Activated CD4-positive, alpha-beta T cell treated with anti-CD3 and anti-CD28 coated beads, Interleukin-2, amount 50 U/mL, for 1 hour (primary cell): ENCODE results near the gene PATE1.
"Not testable (repeated sequence)": the region's sequence is repeated elsewhere in the genome, so short reads cannot be mapped to it uniquely, and the experiment has no call there.

Experiments
- DNase-seq: peaks from one replicate; pipeline ENCODE4 v3.0.0-alpha.2; 2020

PATE1 gene, protein sequence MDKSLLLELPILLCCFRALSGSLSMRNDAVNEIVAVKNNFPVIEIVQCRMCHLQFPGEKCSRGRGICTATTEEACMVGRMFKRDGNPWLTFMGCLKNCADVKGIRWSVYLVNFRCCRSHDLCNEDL

DNA sequence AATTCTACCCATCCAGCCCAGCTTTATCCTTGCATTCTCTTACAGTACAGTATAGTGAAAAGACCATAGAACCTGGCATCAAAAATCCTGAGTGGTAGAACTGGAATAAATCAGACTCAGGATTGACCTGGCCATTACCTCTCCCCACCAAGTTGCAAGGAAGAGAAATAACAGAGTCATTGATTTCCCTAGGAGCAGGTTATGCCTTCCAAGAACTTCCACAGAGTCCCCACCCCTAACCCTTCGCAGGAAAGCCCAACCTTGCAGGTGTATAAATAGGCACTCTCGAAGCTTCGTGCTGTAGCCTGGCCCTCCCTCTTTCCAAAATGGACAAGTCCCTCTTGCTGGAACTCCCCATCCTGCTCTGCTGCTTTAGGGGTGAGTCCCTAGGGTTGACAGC, at the start of gene PATE1:
Gene PATE1 (plus strand): TSS at position 301 of the 400 bp plus-strand sequence. CDS start 26 bp downstream, at position 327.
- DNase-seq = no peak

DNA sequence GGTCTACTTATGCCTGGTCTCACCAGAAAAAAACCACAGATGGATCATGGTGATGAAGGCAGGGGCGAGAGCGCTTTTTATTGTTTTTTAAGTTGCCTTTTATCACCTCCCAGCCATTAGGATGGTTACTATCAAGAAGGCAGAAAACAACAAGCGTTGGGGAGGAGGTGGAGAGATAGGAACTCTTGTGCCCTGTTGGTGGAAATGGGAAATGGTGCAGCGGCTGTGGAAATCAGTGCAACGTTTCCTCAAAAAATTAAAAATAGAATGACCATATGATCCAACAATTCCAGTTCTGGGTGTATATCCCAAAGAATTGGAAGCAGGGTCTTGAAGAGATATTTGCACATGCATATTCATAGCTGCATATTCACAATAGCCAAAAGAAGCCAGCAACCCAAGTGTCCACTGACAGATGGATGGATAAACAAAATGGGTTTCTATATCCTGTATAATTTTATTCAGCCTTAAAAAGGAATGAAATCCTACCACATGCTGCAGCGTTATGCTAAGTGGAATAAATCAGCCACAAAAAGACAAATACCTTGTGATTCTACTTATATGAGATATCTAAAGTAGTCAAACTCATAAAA, 45.0 kb upstream of the PATE1 start:
- no peak for DNase-seq

DNA sequence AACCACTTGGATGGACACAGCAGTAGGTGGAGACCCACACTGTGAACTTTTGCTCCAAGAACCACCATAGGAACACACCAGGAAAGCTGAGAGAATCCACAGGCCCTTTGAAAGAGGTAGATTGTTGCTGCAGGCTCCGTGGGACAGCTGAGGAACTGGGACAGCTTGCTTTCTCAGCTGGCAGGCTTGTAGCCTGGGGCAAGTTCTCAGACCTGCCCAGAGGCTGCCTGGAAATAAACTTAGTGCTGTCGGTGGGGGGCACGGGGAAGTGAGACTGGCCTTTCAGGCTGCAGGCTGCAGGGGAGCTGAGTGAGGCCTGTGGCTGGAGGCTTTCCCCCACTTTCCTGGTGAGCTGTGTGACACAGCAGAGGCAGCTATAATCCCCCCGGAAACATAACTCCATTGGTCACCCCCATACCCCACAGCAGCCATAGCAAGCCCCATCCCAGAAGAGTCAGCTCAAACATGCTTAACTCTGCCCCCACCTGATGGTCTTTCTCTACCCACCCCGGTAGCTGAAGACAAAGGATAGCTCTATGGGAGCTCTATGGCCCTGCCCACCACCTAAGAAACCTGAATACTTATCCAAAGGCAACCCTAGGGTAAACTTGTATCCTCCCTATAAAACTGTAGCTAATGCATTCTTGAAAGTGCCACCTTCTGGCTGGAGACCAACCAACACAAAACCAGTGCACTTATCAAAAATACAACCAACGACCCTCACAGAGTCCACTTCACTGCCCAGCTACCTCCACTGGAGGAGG, 44.0 kb upstream of the PATE1 start:
- DNase-seq = no peak

DNA sequence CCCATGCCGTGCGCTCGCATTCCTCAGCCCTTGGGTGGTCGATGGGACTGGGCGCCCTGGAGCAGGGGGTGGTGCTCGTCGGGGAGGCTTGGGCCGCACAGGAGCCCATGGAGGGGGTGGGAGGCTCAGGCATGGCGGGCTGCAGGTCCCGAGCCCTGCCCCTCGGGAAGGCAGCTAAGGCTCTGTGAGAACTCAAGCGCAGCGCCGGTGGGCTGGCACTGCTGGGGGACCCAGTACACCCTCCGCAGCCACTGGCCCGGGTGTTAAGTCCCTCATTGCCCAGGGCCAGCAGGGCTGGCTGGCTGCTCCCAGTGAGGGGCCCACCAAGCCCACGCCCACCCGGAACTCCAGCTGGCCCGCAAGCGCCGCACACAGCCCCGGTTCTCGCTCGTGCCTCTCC, 41.4 kb upstream of the PATE1 start:
- not testable (repeated sequence) for DNase-seq

DNA sequence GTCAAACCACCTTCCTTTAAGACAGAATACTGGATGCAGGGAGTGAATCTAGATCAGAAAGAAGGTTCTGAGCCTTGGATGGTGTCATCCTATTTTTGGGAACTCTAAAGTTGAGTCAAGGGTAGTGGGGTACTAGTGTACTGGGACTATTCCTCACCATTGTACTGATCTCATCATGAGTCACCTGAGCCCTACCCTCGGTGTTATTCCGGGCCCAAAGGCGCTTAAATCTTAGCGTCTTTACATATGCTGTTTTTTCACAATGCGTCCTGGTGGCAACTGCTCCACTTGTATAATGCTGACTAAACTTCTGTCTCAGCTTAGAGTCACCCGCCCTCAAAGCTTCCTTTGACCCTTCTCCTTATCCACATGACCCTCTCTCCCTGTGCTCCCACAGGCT, 25.3 kb upstream of the PATE1 start:
- DNase-seq = no peak

DNA sequence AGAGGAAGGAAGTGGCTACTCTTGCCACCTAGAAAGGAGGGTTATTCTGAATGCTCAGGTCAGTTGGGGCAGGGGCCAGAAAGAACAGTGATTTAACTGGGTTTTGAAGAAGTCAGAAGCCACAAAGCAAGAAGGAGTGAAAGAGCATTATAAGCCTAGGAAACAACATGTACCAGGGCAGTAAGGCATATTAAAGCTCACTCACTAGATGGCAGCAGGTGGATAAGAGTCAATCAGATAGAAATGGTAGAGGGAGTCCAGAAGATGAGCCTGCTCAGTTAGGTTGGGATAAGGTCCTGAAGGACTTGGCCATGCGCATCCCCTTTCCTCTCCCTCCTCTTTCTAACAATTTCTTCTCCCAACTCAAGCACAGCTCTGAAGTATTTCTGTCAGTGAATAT, 22.0 kb upstream of the PATE1 start:
- DNase-seq = no peak

DNA sequence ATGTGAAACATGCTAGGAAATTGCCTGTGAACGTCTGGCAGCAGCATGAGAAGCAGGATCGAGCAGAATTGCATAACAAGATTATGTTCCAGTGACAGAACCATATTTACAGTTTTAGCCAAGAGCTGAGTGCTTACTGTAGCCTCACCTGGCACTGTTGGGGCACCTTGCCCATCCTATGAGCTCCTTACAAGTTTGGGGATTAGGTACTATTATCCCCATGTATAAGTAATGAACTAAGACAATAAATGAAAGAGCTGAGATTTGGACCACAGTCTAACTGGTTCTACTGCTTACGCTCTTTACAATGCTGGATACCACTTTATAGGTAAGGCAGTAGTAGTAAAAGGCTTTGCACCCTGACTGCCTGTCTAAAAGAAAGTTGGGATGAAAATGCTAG, 17.1 kb upstream of the PATE1 start:
- DNase-seq = no peak

DNA sequence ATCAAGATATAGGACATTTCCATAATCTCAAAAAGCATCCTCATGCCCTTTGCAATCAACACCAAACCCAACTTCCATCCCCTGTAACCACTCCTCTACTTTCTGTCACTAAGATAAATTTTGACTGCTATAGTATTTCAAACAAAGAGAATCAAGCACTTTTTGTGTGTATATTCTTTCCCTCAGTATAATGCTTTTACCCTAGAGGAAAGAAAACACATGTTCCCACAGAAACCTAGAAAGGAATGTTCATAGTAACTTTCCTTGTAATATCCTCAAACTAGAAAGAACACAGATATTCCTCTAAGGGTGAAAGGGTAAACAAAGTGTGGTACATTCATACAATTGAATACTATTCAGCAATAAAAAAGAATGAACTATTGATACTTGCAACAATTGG, 5.5 kb upstream of the PATE1 start:
- no peak for DNase-seq

DNA sequence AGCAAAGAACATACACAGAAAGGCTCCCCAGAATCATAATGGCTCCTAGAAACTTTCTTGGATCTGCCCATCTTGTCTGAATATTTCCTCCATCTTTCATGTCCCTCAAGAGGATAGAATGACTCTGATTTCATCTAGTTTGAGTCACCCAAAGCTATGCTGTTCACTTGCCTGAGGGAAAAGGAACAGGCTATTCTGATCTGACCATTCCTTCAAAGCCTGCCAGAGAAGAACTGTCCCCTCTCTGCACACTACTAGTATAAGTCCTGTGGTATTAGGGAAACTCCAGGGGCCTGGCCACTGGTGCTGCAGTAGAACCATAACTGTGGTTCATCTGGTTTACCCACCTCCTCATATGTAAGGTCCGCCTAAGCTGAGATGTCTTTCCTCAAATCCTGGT, 2.4 kb upstream of the PATE1 start:
- no peak for DNase-seq

DNA sequence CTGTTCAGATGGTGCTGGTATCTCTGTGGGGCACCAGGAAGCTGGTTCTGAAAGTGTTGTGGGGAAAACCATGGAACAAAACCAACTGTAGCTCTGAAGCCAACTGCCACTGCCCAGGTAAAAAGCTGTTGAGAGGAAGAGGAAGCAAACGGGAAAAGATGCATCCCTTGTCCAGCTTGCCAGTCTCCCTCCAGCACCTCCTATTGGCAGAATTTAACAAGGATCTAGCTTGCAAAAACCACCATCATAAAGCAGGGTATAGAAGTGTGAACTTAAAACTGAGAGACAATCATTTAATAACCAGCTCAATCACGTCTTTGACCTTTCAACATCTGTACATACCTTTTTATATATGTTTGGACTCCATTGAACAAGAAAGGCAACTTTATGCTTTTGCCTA, 4.5 kb downstream of the PATE1 start:
- DNase-seq = no peak

DNA sequence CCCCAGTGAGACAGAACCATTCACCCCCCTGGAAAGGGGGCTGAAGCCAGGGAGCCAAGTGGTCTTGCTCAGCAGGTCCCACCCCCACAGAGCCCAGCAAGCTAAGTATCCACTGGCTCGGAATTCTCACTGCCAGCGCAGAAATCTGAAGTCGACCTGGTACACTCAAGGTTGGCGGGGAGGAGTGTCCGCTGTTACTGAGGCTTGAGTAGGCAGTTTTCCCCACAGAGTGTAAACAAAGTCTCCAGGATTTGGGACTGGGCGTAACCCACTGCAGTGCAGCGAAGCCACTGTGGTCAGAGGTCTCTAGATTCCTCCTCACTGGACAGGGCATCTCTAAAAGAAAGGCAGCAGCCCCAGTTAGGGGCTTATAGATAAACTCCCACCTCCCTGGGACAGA, 10.0 kb downstream of the PATE1 start:
- DNase-seq = no peak

DNA sequence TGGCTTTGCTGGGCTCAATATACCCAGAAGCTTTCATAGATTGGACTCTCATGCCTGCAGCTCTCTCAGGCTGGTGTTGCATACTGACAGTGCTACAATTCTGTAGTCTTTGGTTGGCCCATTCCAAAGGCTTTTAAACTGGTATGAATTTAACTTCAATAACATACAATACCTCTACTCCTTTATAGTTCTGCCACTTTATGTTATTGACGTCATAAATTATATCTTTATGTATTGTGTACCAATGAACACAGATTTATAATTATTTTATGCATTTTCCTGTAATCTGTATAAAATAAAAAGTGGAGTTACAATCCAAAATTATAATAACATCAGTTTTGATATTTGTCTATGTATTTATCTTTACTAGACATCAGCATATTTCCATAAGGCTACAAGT, 16.4 kb downstream of the PATE1 start:
- no peak for DNase-seq

DNA sequence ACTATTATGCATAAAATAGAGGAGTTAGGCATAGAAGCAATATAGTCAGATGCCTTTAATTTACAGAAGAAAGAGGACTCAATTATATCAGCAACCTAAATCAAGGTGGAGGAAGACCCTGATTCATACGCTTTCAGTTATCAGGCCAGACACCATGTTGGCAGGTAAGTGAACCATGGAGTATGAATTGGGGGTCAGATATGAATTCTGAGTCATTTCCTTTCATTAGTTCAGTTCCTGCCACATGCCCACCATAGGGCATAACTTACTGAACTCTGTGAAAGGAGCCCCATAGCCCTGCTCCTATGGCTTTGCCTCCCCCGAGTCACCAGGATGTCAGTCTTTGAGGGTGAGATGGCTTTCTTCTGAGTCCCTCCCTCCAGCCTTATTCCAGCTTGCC, 17.4 kb downstream of the PATE1 start:
- no peak for DNase-seq

DNA sequence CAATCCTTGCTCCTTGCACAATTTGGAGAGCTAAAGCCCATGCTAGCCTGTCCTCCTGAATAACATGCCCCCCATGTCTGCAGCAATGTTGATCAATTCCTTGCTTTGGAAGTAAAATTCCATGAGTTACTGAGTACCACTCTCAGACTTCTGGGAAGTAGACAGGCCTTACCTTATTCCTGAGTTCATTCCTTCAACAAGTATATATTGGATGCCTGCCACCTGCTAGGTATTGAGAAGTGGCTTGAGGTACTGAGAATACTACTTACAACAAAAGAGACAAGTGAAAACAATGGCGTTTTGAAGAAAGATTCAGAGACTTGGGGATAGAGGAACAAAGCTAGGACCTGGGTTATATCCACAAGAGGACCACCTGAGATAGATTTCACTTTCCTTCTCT, 20.2 kb downstream of the PATE1 start:
- no peak for DNase-seq

DNA sequence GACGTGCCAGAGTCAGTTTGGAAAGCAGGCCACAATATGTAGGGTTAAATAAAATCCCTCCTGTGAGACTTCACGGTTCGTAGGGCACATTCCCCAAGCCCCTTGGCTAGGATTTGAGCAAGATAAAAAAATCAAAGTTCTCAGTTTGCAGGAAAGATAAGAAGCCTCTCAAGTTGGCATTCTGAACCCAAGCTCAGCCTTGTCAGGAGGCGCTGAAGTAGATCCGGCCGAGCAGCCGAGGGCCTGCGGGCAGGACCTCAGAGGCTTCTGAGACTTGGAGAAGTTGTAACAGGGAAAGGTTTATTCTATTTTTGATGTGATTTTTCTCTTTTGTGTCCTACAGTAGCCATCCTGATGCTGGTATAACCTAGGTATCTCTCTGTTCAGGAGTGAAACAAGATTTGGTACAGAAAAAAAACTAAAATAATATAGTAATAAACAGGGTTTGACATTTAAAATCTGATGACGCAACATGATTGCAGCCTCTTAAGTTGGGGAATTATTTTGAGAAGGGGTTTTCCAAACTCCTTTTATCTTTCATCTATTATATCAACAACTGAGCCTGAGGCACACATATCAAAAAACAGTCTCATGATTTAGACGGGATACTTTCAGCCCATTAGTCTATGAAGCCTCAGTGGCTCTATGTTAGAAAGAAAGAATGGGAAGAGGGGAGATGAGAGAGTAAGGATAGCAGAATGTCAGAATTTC, 22.4 kb downstream of the PATE1 start:
- no peak for DNase-seq

DNA sequence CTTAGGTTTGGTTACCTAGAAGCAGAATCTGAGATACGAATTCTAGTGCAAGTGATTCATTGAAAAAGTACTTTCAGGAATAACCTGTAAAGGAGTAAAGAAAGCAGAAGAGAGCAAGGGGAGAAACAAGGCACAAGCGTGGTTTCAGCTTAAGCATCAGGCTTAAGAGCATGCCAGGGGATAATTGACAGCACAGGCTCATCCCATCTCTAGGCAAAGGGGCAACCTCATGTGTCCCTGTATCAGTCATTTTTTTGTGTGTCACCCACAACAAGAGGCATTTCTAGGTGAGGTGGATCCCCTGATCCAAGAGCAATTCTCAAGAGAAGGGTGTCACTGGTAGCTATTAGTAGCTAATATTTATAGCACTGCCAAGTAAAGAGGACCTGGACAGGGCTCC, 24.5 kb downstream of the PATE1 start:
- no peak for DNase-seq

DNA sequence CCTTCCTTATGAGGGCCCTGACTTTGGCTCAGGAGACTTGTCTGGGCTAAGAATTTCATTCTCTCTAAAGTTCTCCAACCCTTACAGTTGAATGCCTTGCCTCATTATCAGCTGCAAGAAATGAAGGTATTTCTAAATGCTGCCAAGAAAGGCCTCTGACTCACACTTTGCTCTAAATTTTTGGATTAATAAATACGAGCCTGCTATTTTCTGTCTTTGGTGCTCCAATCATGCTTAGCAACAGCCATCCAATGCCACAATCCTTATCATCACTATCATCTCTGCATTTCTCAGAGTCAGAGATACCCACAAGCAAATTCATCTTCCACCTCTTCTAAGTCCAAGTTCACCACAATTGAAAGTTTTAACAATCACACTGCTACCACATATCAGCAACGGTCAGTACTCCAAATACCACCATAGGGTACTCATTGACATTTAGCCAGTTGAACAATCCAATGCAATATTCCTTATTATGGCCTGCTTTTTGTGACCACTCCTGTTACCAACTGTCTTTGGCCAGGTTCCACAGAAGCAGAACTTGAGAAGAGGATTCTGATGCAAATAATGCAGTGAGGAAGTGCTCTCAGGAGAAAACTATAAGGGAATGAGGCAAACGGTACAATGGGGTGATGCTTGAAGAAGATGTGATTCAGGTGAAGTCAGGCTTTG, 26.9 kb downstream of the PATE1 start:
- no peak for DNase-seq

DNA sequence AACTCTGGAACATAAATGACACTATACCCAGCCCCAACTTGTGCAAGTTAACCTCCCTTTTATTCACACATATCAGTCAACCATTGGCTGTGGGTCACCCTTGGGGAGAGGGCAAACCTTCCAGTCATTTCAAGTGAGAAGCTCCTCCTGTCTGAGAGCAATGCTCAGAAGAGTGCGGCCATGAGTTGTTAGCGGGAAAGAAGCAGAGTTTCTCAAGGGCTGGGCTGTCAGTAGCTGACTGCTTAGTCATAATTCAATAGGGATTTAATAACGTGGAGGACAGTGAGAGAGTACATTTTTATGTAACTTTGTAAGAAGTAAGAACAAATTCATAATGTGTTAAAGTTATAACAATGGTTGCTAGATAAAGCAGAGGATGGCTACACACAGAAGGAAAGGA, 27.4 kb downstream of the PATE1 start:
- no peak for DNase-seq

DNA sequence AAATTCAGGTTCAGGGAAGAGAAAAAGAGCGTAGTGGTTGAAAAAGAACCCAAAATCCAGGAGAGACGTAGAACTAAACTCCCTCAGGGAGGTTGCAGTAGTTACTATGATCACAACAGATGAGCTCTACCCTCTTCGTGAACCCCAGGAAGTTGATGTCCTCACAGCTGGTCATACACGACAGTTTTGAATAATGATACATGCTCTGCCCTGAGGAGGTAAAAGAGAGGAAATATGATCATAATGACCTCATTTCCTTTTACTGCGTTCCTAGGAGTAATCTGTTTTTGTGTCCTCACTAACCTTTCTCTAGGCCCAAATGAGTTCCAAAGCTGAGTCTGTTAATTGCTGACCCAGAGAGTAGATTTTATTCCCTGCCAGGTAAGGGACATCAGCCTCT, 31.2 kb downstream of the PATE1 start:
- no peak for DNase-seq

DNA sequence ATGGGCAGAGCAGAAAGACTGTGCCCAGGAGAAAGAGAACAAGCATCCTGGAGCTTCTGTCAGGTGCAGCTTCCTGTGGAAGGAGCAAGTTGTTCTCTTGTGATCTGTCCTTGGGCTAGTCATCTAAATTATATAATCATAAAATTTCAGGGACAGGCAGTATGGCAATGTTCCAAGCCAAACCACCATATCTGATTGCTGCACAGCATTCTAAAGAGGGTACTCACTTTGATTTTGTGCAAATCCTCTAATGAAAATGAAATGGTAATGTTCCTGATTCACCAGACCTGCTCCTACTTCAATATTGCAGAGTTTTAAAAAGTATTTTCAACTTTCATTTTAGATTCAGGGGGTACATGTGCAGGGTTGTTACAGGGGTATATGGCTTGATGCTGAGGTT, 32.6 kb downstream of the PATE1 start, which contains the start of gene PATE2:
Gene PATE2 (minus strand): TSS at position 101 of the 400 bp plus-strand sequence. CDS start 55 bp downstream, at position 46.
- no peak for DNase-seq

DNA sequence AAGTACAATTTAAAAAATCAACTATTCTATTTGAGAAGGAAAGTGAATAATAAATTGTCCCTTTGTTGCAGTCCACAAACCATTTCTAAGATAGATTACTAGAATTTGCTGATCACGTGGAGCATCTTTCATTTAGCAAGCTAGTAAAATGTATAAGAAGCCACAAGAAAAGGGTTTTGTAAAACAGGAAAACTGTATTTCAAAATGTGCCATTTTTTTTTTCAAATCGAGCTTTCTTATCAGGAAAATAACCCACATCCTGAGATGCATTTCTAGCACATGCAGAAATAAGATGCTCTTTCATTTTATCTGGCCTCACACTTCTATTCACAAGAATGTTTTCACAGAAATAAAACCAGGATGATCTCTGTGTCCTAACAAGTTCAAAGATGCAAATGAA, 38.6 kb downstream of the PATE1 start:
- DNase-seq = no peak

DNA sequence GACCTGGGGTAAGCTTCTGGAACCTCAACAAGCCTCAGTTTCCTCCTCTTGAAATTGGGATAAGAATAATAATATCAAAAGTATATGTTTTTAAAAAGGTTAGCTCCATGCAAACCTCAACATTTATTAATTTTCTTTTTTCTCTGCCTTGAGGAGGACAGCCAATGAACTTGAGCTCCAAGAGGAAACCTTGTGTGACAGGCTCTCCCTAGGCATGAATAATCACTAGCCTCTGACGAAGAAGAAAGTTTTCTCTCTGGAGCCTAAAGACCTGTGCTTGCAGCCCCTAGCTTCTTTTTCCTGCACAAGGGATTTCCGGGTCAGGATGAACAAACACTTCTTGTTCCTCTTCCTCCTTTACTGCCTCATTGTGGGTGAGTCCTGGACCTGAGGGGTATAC, 41.7 kb downstream of the PATE1 start, which contains the start of gene PATE3:
Gene PATE3 (plus strand): TSS at position 301 of the 400 bp plus-strand sequence. CDS start 25 bp downstream, at position 326.
- DNase-seq = no peak

DNA sequence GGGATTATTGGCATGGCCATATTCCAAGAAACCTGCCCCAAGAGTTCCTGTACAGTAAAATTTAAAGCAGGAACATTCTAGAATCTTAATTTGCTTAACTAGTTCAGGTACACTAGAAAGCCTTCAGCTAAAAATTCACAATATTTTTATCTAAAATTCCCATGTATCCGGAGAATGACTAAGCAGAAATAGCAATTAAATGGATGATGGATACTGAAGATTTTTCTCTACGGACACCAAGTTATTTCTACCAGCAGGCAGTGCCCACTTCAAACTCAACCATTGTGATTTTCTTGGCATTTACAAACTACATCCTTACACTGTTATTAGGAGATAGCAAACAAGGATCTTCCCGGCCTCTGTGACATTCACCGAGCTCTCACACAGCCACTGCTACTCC, 44.7 kb downstream of the PATE1 start:
- no peak for DNase-seq
